ENCODE measurements around the gene EMP2. TPM values are rescaled to one million over a fixed set of nuclear protein-coding genes. Genes with fewer than 3 reads are reported as not detected.

The EMP2 gene
- total and polyA plus RNA-seq, 2 donors (not counting 1 experiment from before 2014, with no cell fraction given), result 22.5 to 36.8 TPM

GRCh38 chr16:10504404-10504885 is 76.0 kb downstream of the EMP2 start:
- Histone ChIP-seq H2AFZ (ENCODE audit: low read length) (no peak overlapping the region), H3K9ac (ENCODE audit: insufficient read depth, low read length) (no peak overlapping the region), H3K4me3 (replicated peaks in 1 of 4; ENCODE audit: control extremely low read depth in 1 of 4, insufficient read depth in 1 of 4, low read depth in 3 of 4, low read length in 4 of 4) (no peak overlapping the region), H3K4me2 (ENCODE audit: extremely low read depth, insufficient read depth, low read length) (no peak overlapping the region), H3K27ac (ENCODE audit: insufficient read depth, low read length) (no peak overlapping the region), H3K9me3 (ENCODE audit: control insufficient read depth, insufficient read depth, low read depth, low read length) (no peaks in the 10 kb centered on the region), H3K27me3 (ENCODE audit: control insufficient read depth, insufficient read depth, low read length) (no peaks in the 10 kb centered on the region), H3K36me3 (ENCODE audit: control insufficient read depth, insufficient read depth, low read length) (no peaks in the 10 kb centered on the region), H3K4me1 (ENCODE audit: control insufficient read depth, extremely low read depth, insufficient read depth, low read length) (no peaks in the 10 kb centered on the region), H3K79me2 (ENCODE audit: control insufficient read depth, insufficient read depth, low read length) (no peaks in the 10 kb centered on the region), H4K20me1 (ENCODE audit: control insufficient read depth, extremely low read depth, insufficient read depth, low read length) (no peaks in the 10 kb centered on the region)
- DNase-seq (ENCODE audit: low read depth in 2 of 2), result no peak
- TF ChIP-seq, protein P1, sequence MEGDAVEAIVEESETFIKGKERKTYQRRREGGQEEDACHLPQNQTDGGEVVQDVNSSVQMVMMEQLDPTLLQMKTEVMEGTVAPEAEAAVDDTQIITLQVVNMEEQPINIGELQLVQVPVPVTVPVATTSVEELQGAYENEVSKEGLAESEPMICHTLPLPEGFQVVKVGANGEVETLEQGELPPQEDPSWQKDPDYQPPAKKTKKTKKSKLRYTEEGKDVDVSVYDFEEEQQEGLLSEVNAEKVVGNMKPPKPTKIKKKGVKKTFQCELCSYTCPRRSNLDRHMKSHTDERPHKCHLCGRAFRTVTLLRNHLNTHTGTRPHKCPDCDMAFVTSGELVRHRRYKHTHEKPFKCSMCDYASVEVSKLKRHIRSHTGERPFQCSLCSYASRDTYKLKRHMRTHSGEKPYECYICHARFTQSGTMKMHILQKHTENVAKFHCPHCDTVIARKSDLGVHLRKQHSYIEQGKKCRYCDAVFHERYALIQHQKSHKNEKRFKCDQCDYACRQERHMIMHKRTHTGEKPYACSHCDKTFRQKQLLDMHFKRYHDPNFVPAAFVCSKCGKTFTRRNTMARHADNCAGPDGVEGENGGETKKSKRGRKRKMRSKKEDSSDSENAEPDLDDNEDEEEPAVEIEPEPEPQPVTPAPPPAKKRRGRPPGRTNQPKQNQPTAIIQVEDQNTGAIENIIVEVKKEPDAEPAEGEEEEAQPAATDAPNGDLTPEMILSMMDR (conservative IDR thresholded peaks at IDR 0.05 in 1 of 2, IDR thresholded peaks at IDR 0.05 in 1 of 2; ENCODE audit: low read depth in 1 of 2, low read length in 2 of 2), result no peak
- TF ChIP-seq EZH2 (IDR thresholded peaks at IDR 0.05; ENCODE audit: low read length, missing control alignments), result no peak

DNA sequence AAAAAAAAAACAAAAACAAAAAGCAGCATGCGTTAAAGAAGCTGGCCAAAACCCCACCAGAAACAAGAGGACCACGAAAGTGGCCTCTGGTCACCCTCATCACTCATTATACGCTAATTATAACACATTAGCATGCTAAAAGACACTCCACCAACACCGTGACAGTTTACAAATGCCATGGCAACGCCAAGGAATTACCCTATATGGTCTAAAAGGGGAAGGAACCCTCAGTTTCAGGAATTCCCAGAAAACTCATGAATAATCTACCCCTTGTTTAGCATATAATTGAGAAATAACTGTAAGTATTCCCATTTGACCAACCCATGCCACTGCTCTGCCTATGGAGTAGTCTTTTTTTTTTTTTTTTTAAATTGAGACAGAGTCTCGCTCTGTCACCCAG is 77.6 kb downstream of the EMP2 start:
- Histone ChIP-seq H3K9me3 (ENCODE audit: control insufficient read depth, insufficient read depth, low read depth, low read length) (no peaks in the 10 kb centered on the region), H3K4me1 (ENCODE audit: control insufficient read depth, extremely low read depth, insufficient read depth, low read length) (no peaks in the 10 kb centered on the region), H3K4me2 (ENCODE audit: extremely low read depth, insufficient read depth, low read length) (no peak overlapping the region), H3K79me2 (ENCODE audit: control insufficient read depth, insufficient read depth, low read length) (no peaks in the 10 kb centered on the region), H3K27me3 (ENCODE audit: control insufficient read depth, insufficient read depth, low read length) (no peaks in the 10 kb centered on the region), H3K9ac (ENCODE audit: insufficient read depth, low read length) (no peak overlapping the region), H3K4me3 (replicated peaks in 1 of 4; ENCODE audit: control extremely low read depth in 1 of 4, insufficient read depth in 1 of 4, low read depth in 3 of 4, low read length in 4 of 4) (no peak overlapping the region), H3K36me3 (ENCODE audit: control insufficient read depth, insufficient read depth, low read length) (no peaks in the 10 kb centered on the region), H2AFZ (ENCODE audit: low read length) (no peak overlapping the region), H3K27ac (ENCODE audit: insufficient read depth, low read length) (no peak overlapping the region), H4K20me1 (ENCODE audit: control insufficient read depth, extremely low read depth, insufficient read depth, low read length) (no peaks in the 10 kb centered on the region)
- DNase-seq (ENCODE audit: low read depth in 2 of 2), result no peak
- no peak for TF ChIP-seq EZH2 (IDR thresholded peaks at IDR 0.05; ENCODE audit: low read length, missing control alignments)
- TF ChIP-seq, protein P1 (conservative IDR thresholded peaks at IDR 0.05 in 1 of 2, IDR thresholded peaks at IDR 0.05 in 1 of 2; ENCODE audit: low read depth in 1 of 2, low read length in 2 of 2), result no peak

DNA sequence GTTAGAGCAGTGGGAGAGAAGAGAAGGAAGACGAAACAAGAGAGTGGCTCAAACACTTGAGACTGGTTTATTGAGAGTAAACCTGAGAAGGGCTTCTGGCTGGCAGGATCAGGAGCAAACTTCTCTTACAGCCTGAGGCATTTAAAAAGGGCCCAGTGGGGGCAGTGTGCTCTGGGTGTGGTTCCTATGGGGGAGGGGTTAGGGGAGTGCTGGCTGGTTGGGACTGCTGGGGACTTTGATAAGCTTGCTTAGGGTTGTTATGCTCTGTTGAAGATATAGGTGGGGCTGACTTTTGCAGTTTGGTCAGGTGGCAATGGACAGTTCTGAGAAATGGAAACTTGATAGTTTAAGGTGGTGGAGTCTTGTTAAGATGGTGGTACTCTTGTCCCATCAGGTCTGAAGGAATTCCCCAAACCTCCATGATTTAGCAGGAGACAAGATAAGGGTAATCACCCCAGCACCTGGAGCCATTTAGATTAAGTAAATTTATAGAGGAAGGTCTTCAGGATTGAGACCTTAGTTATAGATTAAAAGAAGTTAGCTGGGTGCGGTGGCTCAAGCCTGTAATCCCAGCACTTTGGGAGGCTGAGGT is 79.3 kb downstream of the EMP2 start:
- no peak overlapping the region for H3K27ac ChIP-seq (ENCODE audit: insufficient read depth, low read length)
- TF ChIP-seq, protein P1 (conservative IDR thresholded peaks at IDR 0.05 in 1 of 2, IDR thresholded peaks at IDR 0.05 in 1 of 2; ENCODE audit: low read depth in 1 of 2, low read length in 2 of 2), result no peak
- TF ChIP-seq EZH2 (IDR thresholded peaks at IDR 0.05; ENCODE audit: low read length, missing control alignments), result no peak
- no peaks in the 10 kb centered on the region for H3K79me2 ChIP-seq (ENCODE audit: control insufficient read depth, insufficient read depth, low read length)
- no peak overlapping the region for H3K9ac ChIP-seq (ENCODE audit: insufficient read depth, low read length)
- no peaks in the 10 kb centered on the region for H4K20me1 ChIP-seq (ENCODE audit: control insufficient read depth, extremely low read depth, insufficient read depth, low read length)
- no peaks in the 10 kb centered on the region for H3K9me3 ChIP-seq (ENCODE audit: control insufficient read depth, insufficient read depth, low read depth, low read length)
- H3K27me3 ChIP-seq (ENCODE audit: control insufficient read depth, insufficient read depth, low read length), result no peaks in the 10 kb centered on the region
- no peak overlapping the region for H3K4me2 ChIP-seq (ENCODE audit: extremely low read depth, insufficient read depth, low read length)
- DNase-seq (ENCODE audit: low read depth in 2 of 2), result no peak
- no peaks in the 10 kb centered on the region for H3K4me1 ChIP-seq (ENCODE audit: control insufficient read depth, extremely low read depth, insufficient read depth, low read length)
- no peaks in the 10 kb centered on the region for H3K36me3 ChIP-seq (ENCODE audit: control insufficient read depth, insufficient read depth, low read length)
- H2AFZ ChIP-seq (ENCODE audit: low read length), result no peak overlapping the region
- no peak overlapping the region for H3K4me3 ChIP-seq (replicated peaks in 1 of 4; ENCODE audit: control extremely low read depth in 1 of 4, insufficient read depth in 1 of 4, low read depth in 3 of 4, low read length in 4 of 4)

Data from fibroblast of lung (primary cell).